ENCODE data around the gene TEC. TPM values are rescaled to one million over a fixed set of nuclear protein-coding genes. Genes with fewer than 3 reads are reported as not detected.

Gene TEC
- total and polyA plus RNA-seq, 9 of the 15 experiments (the other 6 are each of a cell fraction or from before 2014, with no cell fraction given): 5.3 to 14.7 (median 8.8) TPM

GRCh38 chr4:48247142-48247877, 22.3 kb downstream of the TEC start (continued):
- no peak for TF ChIP-seq MYC (IDR thresholded peaks at IDR 0.05; ENCODE audit: low read depth, low read length)
- no peak for TF ChIP-seq MYC (CRISPR knock-in tag; IDR thresholded peaks at IDR 0.05; ENCODE audit: borderline replicate concordance, low read depth)
- no peak for TF ChIP-seq SETDB1 (IDR thresholded peaks at IDR 0.05; ENCODE audit: low read length)
- no peak for TF ChIP-seq IRF9 (tag; IDR thresholded peaks at IDR 0.05)
- TF ChIP-seq FOSL1 (tag; conservative IDR thresholded peaks at IDR 0.05): peak; percentile 41
- 0 out of 4 replicates have a peak, but pooled peaks of 1 of the 2 experiments have one; percentile 51 for TF ChIP-seq MNT (conservative IDR thresholded peaks at IDR 0.05)
- no peak for TF ChIP-seq ZNF143 (CRISPR knock-in tag; IDR thresholded peaks at IDR 0.05)
- no peak for TF ChIP-seq BRF1 (IDR thresholded peaks at IDR 0.05; ENCODE audit: borderline replicate concordance, extremely low read depth, insufficient read length)
- no peak for TF ChIP-seq MXI1 (IDR thresholded peaks at IDR 0.05; ENCODE audit: low read depth, low read length)
- TF ChIP-seq CCAR2 (IDR thresholded peaks at IDR 0.05; ENCODE audit: low read depth, low read length): no peak
- TF ChIP-seq HBP1 (CRISPR knock-in tag; IDR thresholded peaks at IDR 0.05): no peak
- TF ChIP-seq GMEB1 (CRISPR knock-in tag; IDR thresholded peaks at IDR 0.05): no peak
- TF ChIP-seq NFATC3 (IDR thresholded peaks at IDR 0.05): 0 out of 2 replicates have a peak, but pooled peaks have one; percentile 54
- TF ChIP-seq NEUROD1 (IDR thresholded peaks at IDR 0.05; ENCODE audit: borderline replicate concordance, low read depth, low read length, partially characterized antibody): no peak
- TF ChIP-seq PHB (CRISPR knock-in tag; IDR thresholded peaks at IDR 0.05): no peak

Data from K562 (cell line).